Muscle layer of colon (tissue), 2 donors: ENCODE measurements around the gene FRS3.

Source experiments
- H3K27ac ChIP-seq: one replicate; pipeline ENCODE4 v1.7.0; 2013; ENCODE audit warnings: low read depth, mild to moderate bottlenecking, low read length, moderate library complexity
- H3K27me3 ChIP-seq, 2 donors: one replicate each; pipeline ENCODE4 v1.7.0; 2013; ENCODE audit warnings: low read length in 2 of 2, mild to moderate bottlenecking in 2 of 2; ENCODE audit not compliant: insufficient read depth in 2 of 2, control insufficient read depth in 1 of 2
- H3K36me3 ChIP-seq: one replicate; pipeline ENCODE4 v1.7.0; 2013; ENCODE audit warnings: mild to moderate bottlenecking, low read length; ENCODE audit not compliant: insufficient read depth
- H3K4me1 ChIP-seq: one replicate; pipeline ENCODE4 v1.7.0; 2013; ENCODE audit warnings: mild to moderate bottlenecking, low read length; ENCODE audit not compliant: insufficient read depth
- H3K4me3 ChIP-seq, 2 donors: one replicate each; pipeline ENCODE4 v1.7.0; 2013; ENCODE audit warnings: low read length in 2 of 2, low read depth in 1 of 2, mild to moderate bottlenecking in 1 of 2, moderate library complexity in 1 of 2
- H3K9ac ChIP-seq: one replicate; pipeline ENCODE4 v1.7.0; 2013; ENCODE audit warnings: low read length
- H3K9me3 ChIP-seq: one replicate; pipeline ENCODE4 v1.7.0; 2013; ENCODE audit warnings: mild to moderate bottlenecking, low read length
- donor health status: abdominal sarcoma.
- donor health status: Adenocarcinoma of cecum.

The FRS3 gene

GRCh38 chr6:41720262-41720620 lies 59.5 kb downstream of the FRS3 start:
- H3K4me1 ChIP-seq, result peaks cover 52% of the 10 kb centered on the region
- H3K4me3 ChIP-seq, result no peak overlapping the region
- no peaks in the 10 kb centered on the region for H3K36me3 ChIP-seq
- H3K27me3 ChIP-seq, result no peaks in the 10 kb centered on the region
- H3K9ac ChIP-seq, result no peak overlapping the region
- H3K9me3 ChIP-seq, result no peaks in the 10 kb centered on the region
- no peak overlapping the region for H3K27ac ChIP-seq
